ENCODE data around the gene SMIM32.

GRCh38 chr5:136199408-136199807, 6.4 kb upstream of the SMIM32 start:
- TF ChIP-seq, protein P1, sequence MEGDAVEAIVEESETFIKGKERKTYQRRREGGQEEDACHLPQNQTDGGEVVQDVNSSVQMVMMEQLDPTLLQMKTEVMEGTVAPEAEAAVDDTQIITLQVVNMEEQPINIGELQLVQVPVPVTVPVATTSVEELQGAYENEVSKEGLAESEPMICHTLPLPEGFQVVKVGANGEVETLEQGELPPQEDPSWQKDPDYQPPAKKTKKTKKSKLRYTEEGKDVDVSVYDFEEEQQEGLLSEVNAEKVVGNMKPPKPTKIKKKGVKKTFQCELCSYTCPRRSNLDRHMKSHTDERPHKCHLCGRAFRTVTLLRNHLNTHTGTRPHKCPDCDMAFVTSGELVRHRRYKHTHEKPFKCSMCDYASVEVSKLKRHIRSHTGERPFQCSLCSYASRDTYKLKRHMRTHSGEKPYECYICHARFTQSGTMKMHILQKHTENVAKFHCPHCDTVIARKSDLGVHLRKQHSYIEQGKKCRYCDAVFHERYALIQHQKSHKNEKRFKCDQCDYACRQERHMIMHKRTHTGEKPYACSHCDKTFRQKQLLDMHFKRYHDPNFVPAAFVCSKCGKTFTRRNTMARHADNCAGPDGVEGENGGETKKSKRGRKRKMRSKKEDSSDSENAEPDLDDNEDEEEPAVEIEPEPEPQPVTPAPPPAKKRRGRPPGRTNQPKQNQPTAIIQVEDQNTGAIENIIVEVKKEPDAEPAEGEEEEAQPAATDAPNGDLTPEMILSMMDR (conservative IDR thresholded peaks at IDR 0.05; ENCODE audit: low read length) = no peak
- no peak for TF ChIP-seq EZH2phosphoT487 (IDR thresholded peaks at IDR 0.05; ENCODE audit: borderline replicate concordance, low read depth, low read length)

All from OCI-LY7 (cell line).